Measurements from ENCODE around the gene TRIM62. TPM values are rescaled to one million over a fixed set of nuclear protein-coding genes. Genes with fewer than 3 reads are reported as not detected.

The TRIM62 gene
- polyA plus RNA-seq (2012; ENCODE audit: insufficient read depth, insufficient read length, low read depth), result 13.3 TPM

DNA sequence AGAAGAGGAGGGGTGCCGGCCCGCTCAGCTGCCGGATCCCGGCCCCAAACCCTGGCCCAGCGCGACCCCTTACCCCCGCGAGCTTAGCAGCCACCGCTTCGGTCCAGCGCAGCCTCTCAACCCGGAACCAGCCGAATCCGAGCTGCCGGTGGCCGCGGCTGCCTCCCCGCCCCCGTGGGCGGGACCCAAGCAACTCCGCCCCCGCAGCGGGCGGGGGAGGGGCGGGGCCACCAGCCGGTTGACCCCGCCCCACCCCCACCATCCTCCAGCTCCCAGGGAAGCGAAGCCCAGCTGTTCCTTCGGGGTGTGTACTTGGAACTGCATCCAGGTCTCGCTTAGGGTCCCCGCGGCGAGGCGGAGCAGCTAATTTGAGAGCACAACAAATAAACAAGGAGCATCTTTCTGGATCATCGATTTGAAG, at the start of gene TRIM62:
TSS of gene TRIM62 (minus strand) at position 123 of the 421 bp plus-strand sequence. CDS start 611 bp downstream, outside the sequence.
- Histone ChIP-seq H3K4me3 (ENCODE audit: low read depth, low read length) (peak within 1 kb of the TSS; percentile 53), H3K4me1 (no peaks in the 10 kb centered on the region), H3K9me3 (no peaks in the 10 kb centered on the region), H3K27me3 (no peaks in the 10 kb centered on the region), H3K36me3 (no peaks in the 10 kb centered on the region)
- DNase-seq, result peak; percentile 85
- TF ChIP-seq, protein P1, sequence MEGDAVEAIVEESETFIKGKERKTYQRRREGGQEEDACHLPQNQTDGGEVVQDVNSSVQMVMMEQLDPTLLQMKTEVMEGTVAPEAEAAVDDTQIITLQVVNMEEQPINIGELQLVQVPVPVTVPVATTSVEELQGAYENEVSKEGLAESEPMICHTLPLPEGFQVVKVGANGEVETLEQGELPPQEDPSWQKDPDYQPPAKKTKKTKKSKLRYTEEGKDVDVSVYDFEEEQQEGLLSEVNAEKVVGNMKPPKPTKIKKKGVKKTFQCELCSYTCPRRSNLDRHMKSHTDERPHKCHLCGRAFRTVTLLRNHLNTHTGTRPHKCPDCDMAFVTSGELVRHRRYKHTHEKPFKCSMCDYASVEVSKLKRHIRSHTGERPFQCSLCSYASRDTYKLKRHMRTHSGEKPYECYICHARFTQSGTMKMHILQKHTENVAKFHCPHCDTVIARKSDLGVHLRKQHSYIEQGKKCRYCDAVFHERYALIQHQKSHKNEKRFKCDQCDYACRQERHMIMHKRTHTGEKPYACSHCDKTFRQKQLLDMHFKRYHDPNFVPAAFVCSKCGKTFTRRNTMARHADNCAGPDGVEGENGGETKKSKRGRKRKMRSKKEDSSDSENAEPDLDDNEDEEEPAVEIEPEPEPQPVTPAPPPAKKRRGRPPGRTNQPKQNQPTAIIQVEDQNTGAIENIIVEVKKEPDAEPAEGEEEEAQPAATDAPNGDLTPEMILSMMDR (IDR thresholded peaks at IDR 0.05; ENCODE audit: low read depth, low read length), result no peak

DNA sequence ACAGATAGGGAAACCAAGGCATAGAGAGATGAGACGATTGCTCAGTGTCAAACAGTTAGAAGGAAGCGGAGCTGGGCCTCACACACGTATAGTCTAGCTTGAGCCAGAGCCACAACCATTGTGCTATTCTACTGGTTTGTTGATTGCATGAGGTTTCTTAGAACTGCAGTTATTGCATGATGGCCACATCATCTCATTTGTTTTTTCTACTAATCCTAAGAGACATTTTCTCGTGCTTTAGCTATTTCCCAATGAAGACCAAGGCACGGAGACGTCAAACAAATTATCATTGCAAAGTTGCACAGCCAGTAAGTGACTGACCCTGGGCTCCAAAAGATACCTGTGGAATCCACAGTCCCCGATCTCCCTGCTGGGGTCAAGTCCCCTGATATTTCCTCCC, 49.3 kb upstream of the TRIM62 start:
- TF ChIP-seq, protein P1 (IDR thresholded peaks at IDR 0.05; ENCODE audit: low read depth, low read length), result no peak
- H3K4me3 ChIP-seq (ENCODE audit: low read depth, low read length), result no peak overlapping the region

DNA sequence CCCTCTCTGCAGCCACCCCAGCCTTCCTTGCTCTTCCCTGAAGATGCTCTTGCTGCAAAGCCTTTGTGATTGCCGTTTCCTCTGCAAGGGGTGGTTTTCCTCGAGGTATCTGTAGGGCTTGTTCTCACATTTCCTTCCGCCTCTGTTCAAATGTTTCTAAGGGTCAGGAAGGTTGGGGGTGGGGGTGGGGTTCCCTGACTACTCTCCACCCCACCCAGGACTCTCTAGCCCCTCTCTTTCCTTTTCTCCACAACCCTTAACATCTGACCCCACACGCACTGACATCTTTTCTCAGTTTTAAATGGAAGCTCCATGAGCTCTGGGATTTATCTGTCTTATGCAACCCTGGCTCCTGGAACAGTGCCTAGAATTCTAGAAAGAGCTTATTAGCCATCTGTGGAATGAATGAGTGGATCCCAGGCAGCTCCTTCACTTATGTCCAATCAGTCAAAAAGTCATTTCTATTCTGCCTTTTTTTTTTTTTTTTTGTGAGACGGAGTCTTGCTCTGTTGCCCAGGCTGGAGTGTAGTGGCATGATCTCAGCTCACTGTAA, 47.2 kb upstream of the TRIM62 start:
- no peaks in the 10 kb centered on the region for H3K36me3 ChIP-seq
- DNase-seq, result no peak
- TF ChIP-seq, protein P1 (IDR thresholded peaks at IDR 0.05; ENCODE audit: low read depth, low read length), result no peak
- H3K4me1 ChIP-seq, result no peaks in the 10 kb centered on the region
- H3K4me3 ChIP-seq (ENCODE audit: low read depth, low read length), result no peak overlapping the region
- H3K9me3 ChIP-seq, result no peaks in the 10 kb centered on the region
- H3K27me3 ChIP-seq, result no peaks in the 10 kb centered on the region

More for the DNA sequence above, 49.3 kb upstream of the TRIM62 start:
- DNase-seq, result no peak
- H3K27me3 ChIP-seq, result no peaks in the 10 kb centered on the region
- no peaks in the 10 kb centered on the region for H3K4me1 ChIP-seq
- no peaks in the 10 kb centered on the region for H3K36me3 ChIP-seq
- no peaks in the 10 kb centered on the region for H3K9me3 ChIP-seq

DNA sequence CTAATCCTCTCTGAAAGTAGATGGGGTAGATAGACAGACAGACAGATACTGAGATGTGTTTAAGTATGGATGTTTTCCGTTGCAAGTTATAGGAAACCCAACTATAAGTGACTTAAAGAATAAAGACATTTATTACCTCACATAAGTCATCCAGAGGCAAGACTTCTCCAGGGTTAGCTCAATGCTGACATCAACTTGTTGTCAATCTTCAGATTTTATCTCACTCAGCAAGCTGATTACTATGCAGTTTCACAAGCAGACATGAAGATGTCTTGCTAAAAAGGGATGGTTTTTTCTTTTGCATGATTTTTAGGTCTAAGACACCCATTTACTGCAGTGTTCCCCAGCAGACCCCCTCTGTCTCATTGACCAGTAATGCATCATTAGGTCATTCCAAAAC, 43.7 kb upstream of the TRIM62 start:
- Histone ChIP-seq H3K36me3 (no peaks in the 10 kb centered on the region), H3K27me3 (no peaks in the 10 kb centered on the region), H3K4me3 (ENCODE audit: low read depth, low read length) (no peak overlapping the region), H3K9me3 (no peaks in the 10 kb centered on the region), H3K4me1 (no peaks in the 10 kb centered on the region)
- TF ChIP-seq, protein P1 (IDR thresholded peaks at IDR 0.05; ENCODE audit: low read depth, low read length), result no peak
- no peak for DNase-seq

DNA sequence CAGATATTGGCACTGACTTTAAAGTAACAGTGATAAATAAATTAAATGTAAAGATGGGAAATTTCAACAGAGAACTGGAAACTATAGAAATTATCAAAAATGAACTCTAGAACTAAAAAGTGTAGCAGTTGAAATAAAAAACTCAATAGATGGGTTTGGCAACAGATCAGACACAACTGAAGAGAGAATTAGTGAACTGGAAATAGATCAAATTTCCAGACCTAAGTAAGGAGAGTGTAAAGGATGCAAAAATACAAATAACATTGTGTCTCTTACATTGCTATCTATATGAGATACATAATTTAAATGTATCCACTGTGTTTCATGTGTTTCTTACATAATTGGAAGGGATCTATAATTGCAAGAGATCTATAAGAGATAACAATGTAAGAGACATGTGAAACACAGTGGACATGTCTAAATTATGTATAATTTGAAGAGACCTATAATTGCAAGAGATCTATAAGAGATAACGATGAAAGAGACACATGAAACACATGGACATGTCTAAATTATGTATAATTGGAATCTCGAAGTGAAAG, 42.4 kb upstream of the TRIM62 start:
- Histone ChIP-seq H3K36me3 (no peaks in the 10 kb centered on the region), H3K27me3 (no peaks in the 10 kb centered on the region), H3K4me1 (no peaks in the 10 kb centered on the region), H3K9me3 (no peaks in the 10 kb centered on the region), H3K4me3 (ENCODE audit: low read depth, low read length) (no peak overlapping the region)
- TF ChIP-seq, protein P1 (IDR thresholded peaks at IDR 0.05; ENCODE audit: low read depth, low read length), result no peak
- no peak for DNase-seq

DNA sequence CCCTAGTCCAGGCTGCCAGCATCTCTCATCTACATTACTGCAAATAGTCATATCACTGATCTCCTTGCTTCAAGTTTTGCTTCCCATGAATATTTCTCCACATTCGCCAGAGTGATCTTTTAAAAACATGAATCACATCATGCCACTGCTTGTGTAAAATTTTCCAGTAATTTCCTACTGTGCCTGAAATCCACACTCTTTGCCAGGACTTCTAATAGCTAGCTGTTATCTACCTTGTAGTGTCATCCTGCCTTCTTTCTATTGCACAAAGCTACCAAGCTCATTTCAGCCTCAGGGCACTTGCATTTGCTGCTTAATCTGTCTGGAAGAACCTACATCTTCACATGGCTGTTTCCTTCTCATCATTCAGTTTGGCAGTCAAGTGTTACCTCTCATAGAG, 40.5 kb upstream of the TRIM62 start:
- no peaks in the 10 kb centered on the region for H3K4me1 ChIP-seq
- H3K36me3 ChIP-seq, result no peaks in the 10 kb centered on the region
- TF ChIP-seq, protein P1 (IDR thresholded peaks at IDR 0.05; ENCODE audit: low read depth, low read length), result no peak
- no peak for DNase-seq
- H3K4me3 ChIP-seq (ENCODE audit: low read depth, low read length), result no peak overlapping the region
- no peaks in the 10 kb centered on the region for H3K27me3 ChIP-seq
- no peaks in the 10 kb centered on the region for H3K9me3 ChIP-seq

Measured in BE2C (cell line).